K562 (cell line): ENCODE measurements around the gene PIK3R5. TPM values are rescaled to one million over a fixed set of nuclear protein-coding genes. Genes with fewer than 3 reads are reported as not detected.

Source experiments
- ATAC-seq: fragments of 200-7000 bp; cut with Tn5 transposase; 3 replicates; pipeline ENCODE4 v1.9.1; 2020; ENCODE audit warnings: moderate library complexity
- BruUV-seq: library from RNA; stranded (reverse); fragments of 400-500 nt; replicated peaks from 2 replicates; lab custom pipeline; 2021; lab: Mats Ljungman, UMichigan
- CTCF ChIA-PET: fragments of 300-600 bp; formaldehyde crosslinking; extraction: SDS; loops from one replicate; lab custom pipeline; 2021; ENCODE audit warnings: low intra/inter-chr PET ratio; lab: Yijun Ruan, JAX
- POLR2A ChIA-PET: fragments of 300-600, 350-650 bp; sonication (Branson Sonifier 250); formaldehyde crosslinking; extraction: SDS; loops from one replicate; lab custom pipeline; 2021; ENCODE audit warnings: antibody characterized with exemption, inconsistent platforms; lab: Yijun Ruan, JAX
- DNase-seq, 4 experiments: peaks; one replicate each; pipeline versions ENCODE4 v3.0.0 to v3.0.0-alpha.2; 2011 to 2018; ENCODE audit warnings: low spot score in 3 of 4, mixed read lengths in 3 of 4; ENCODE audit errors: extremely low read depth in 1 of 4
- FAIRE-seq: peaks from 2 replicates; lab custom pipeline; 2011; peaks lifted over from hg19 to GRCh38; lab: Jason Lieb, UNC
- H2AFZ ChIP-seq: 2 replicates; pipeline ENCODE4 v1.6.0; 2011; ENCODE audit warnings: low read depth, low read length, control low read depth, inconsistent platforms
- H3K27ac ChIP-seq: fragments of 200-600 bp; 3 replicates; pipeline ENCODE4 v1.8.0; 2011; ENCODE audit warnings: low read depth, mild to moderate bottlenecking, control low read depth, inconsistent platforms, low read length, moderate library complexity, mixed read lengths; ENCODE audit errors: extremely low read depth
- H3K27me3 ChIP-seq, 2 experiments: fragments of 300-600 bp in 1 of 2; 2 replicates in 1 of 2; 3 replicates in 1 of 2; pipeline versions ENCODE4 v1.6.0 to v1.8.0; 2011; ENCODE audit warnings: inconsistent platforms in 2 of 2, low read length in 2 of 2, mild to moderate bottlenecking in 1 of 2, mixed read lengths in 1 of 2, moderate library complexity in 1 of 2; ENCODE audit not compliant: control insufficient read depth in 2 of 2, insufficient read depth in 2 of 2
- H3K36me3 ChIP-seq: fragments of 300-600 bp; 3 replicates; pipeline ENCODE4 v1.8.0; 2011; ENCODE audit warnings: mild to moderate bottlenecking, low read length, inconsistent platforms; ENCODE audit not compliant: control insufficient read depth, insufficient read depth
- H3K4me1 ChIP-seq, 2 experiments: fragments of 200-600 bp in 1 of 2; replicated peaks in 1 of 2; 2 replicates in 1 of 2; 3 replicates in 1 of 2; pipeline versions ENCODE4 v1.5.1 to v1.8.0; 2011; ENCODE audit warnings: inconsistent platforms in 2 of 2, low read length in 2 of 2, mild to moderate bottlenecking in 1 of 2, mixed read lengths in 1 of 2, moderate library complexity in 1 of 2; ENCODE audit not compliant: control insufficient read depth in 2 of 2, insufficient read depth in 2 of 2
- H3K4me2 ChIP-seq: 2 replicates; pipeline ENCODE4 v1.6.1; 2011; ENCODE audit warnings: low read length, control low read depth, inconsistent platforms, mixed read lengths; ENCODE audit not compliant: insufficient read depth
- H3K4me3 ChIP-seq: fragments of 200-600 bp; sonication (generic), shearing (Covaris generic); 2 replicates; pipeline ENCODE4 v1.5.1; 2016; ENCODE audit warnings: control low read depth, inconsistent platforms
- H3K79me2 ChIP-seq: fragments of 200-600 bp; 3 replicates; pipeline ENCODE4 v1.8.0; 2011; ENCODE audit warnings: low read length, inconsistent platforms; ENCODE audit not compliant: control insufficient read depth, insufficient read depth
- H3K9ac ChIP-seq, 2 experiments: 2 replicates each; pipeline versions ENCODE4 v1.6.0 to v1.6.1; 2011; ENCODE audit warnings: low read depth in 2 of 2, low read length in 2 of 2, control low read depth in 1 of 2, inconsistent platforms in 1 of 2, mild to moderate bottlenecking in 1 of 2, mixed read lengths in 1 of 2; ENCODE audit not compliant: insufficient read depth in 1 of 2
- H3K9me1 ChIP-seq: one replicate; pipeline ENCODE4 v1.6.0; 2011; ENCODE audit warnings: inconsistent platforms, mild to moderate bottlenecking, low read length, moderate library complexity; ENCODE audit not compliant: control insufficient read depth, insufficient read depth
- H3K9me3 ChIP-seq: replicated peaks from 2 replicates; pipeline ENCODE4 v1.5.1; 2011; ENCODE audit warnings: low read depth, low read length, inconsistent platforms; ENCODE audit not compliant: control insufficient read depth, insufficient read depth
- H4K20me1 ChIP-seq: replicated peaks from 2 replicates; pipeline ENCODE4 v1.6.1; 2011; ENCODE audit warnings: low read length, inconsistent platforms, mixed read lengths; ENCODE audit not compliant: control insufficient read depth, insufficient read depth
- MYNN ChIP-seq, 2 experiments: sonication (generic); formaldehyde crosslinking in 1 of 2; IDR thresholded peaks; 2 replicates each; pipeline versions ENCODE4 v1.5.0 to v1.6.1; 2016 to 2020; ENCODE audit warnings: antibody characterized with exemption in 1 of 2, missing genetic modification reagents in 1 of 2
- ZBTB43 ChIP-seq: sonication (generic); formaldehyde crosslinking; IDR thresholded peaks from 2 replicates; pipeline ENCODE4 v1.8.0; 2023; ENCODE audit warnings: mild to moderate bottlenecking, missing genetic modification reagents
- ZNF77 ChIP-seq: fragments of 250-450 bp; sonication (Bioruptor Pico); IDR thresholded peaks from 2 replicates; pipeline ENCODE4 v1.5.0; 2020
- WGBS: fragments of 100-300 bp; shearing (Covaris generic); methylation state at CpG from one replicate; pipeline ENCODE4 v1.1.6; 2016; ENCODE audit warnings: low coverage, mixed read lengths; ENCODE audit not compliant: insufficient coverage; ENCODE audit errors: missing lambda C conversion rate; 5-methylcytosine and 5-hydroxymethylcytosine counted together
- in situ Hi-C: fragments of 300-500 bp; cut with MboI; formaldehyde crosslinking; loops from 4 replicates; pipeline ENCODE4 v1.15.0; 2018; ENCODE audit warnings: inconsistent platforms, mixed read lengths
- intact Hi-C: fragments of 100-400 bp; cut with micrococcal nuclease; formaldehyde crosslinking; loops from 2 replicates; pipeline ENCODE4 v1.14.2; 2022
- polyA plus RNA-seq, 8 experiments: library from polyadenylated mRNA; depleted of rRNA in 4 of 8; stranded (reverse) in 5 of 8; unstranded in 3 of 8; fragments of >200 nt; fragmentation: Nextera tagmentation in 2 of 8; fragmentation: Illumina TruSeq in 1 of 8; extraction: Ambion mirVana in 2 of 8; extraction: Trizol in 1 of 8; gene quantifications; 2 replicates each; pipeline versions ENCODE4 v1.2.1 to v1.2.3, GENCODE V29; 2011 to 2014; ENCODE audit warnings: inconsistent platforms in 1 of 8, missing spikeins in 1 of 8
- total RNA-seq, 7 experiments: library from RNA; depleted of rRNA in 6 of 7; stranded (reverse); fragments of >200 nt in 6 of 7; fragmentation: Illumina TruSeq in 2 of 7; extraction: Trizol in 2 of 7; gene quantifications; 2 replicates each; pipeline versions ENCODE4 v1.2.1 to v1.2.3, GENCODE V29; 2011 to 2021; ENCODE audit warnings: low replicate concordance in 1 of 7

The PIK3R5 gene
- total and polyA plus RNA-seq, 9 of the 15 experiments (the other 6 are each of a cell fraction or from before 2014, with no cell fraction given), result 0.01 to 0.38 TPM; not detected in 7

- Histone ChIP-seq H3K27me3 (peaks cover 0 to 8% of the 10 kb centered on the region in 2 experiments; a peak in 3 of 5 replicates), H3K9me3 (no peaks in the 10 kb centered on the region), H3K79me2 (no peaks in the 10 kb centered on the region), H3K9me1 (no peaks in the 10 kb centered on the region), H3K4me3 (no peak overlapping the region), H2AFZ (no peak overlapping the region), H3K4me1 (peaks cover 0 to 7% of the 10 kb centered on the region in 2 experiments; a peak in 2 of 5 replicates), H3K27ac (no peak overlapping the region), H3K9ac (no peak overlapping the region), H3K36me3 (no peaks in the 10 kb centered on the region), H4K20me1 (no peaks in the 10 kb centered on the region), H3K4me2 (no peak overlapping the region)
- DNase-seq (no peak), ATAC-seq (no peak), FAIRE-seq (no peak)
- intact Hi-C loops, result no loop called here
- 12% methylated on average over 16 of the region's 16 CpGs for WGBS
- ChIA-PET POLR2A (interaction anchor here (0.5 kb wide), 1 partner anchor 13 kb away, joined by 4 read pairs; no protein-coding TSS in a partner anchor), CTCF (no interaction called here)
- in situ Hi-C loops, result no loop called here
- TF ChIP-seq ZBTB43 (CRISPR knock-in tag), result peak; percentile 97
- peak; percentile 77; the same call in 1 of the 2 replicates for TF ChIP-seq MYNN (IDR thresholded peaks at IDR 0.05)
- TF ChIP-seq MYNN (CRISPR knock-in tag; IDR thresholded peaks at IDR 0.05), result no peak
- no peak for TF ChIP-seq ZNF77 (CRISPR knock-in tag)
- no TSS peak for BruUV-seq
Measured at GRCh38 chr17:8829036-8829941, 136.2 kb downstream of the PIK3R5 start.

Other genes with a start within 250 kb of the PIK3R5 start
- gene CCDC42, start 220.9 kb downstream of the PIK3R5 start, total RNA-seq (2014; rRNA removed), result not detected in 2 replicates
- not detected in 2 replicates for gene CCDC42, start 220.9 kb downstream of the PIK3R5 start, total RNA-seq (2014; rRNA removed; fragmentation: Illumina TruSeq; extraction: Trizol)
- not detected in 2 replicates for gene CCDC42, start 220.9 kb downstream of the PIK3R5 start, total RNA-seq (2015; rRNA removed; fragmentation: Illumina TruSeq; extraction: Trizol)
- gene CCDC42, start 220.9 kb downstream of the PIK3R5 start, total RNA-seq (2021), result not detected in 2 replicates
- not detected in 2 replicates for gene CCDC42, start 220.9 kb downstream of the PIK3R5 start, polyA plus RNA-seq (2011; rRNA removed)
- not detected in 2 replicates for gene CCDC42, start 220.9 kb downstream of the PIK3R5 start, polyA plus RNA-seq (2014; fragmentation: Illumina TruSeq; extraction: Trizol)
- not detected for gene CCDC42, start 220.9 kb downstream of the PIK3R5 start, polyA plus RNA-seq (2014; fragmentation: Nextera tagmentation; extraction: Ambion mirVana)
- gene CCDC42, start 220.9 kb downstream of the PIK3R5 start, polyA plus RNA-seq (2014; rRNA removed), result not detected in 2 replicates
- gene SPDYE4, start 207.2 kb downstream of the PIK3R5 start, total RNA-seq (2014; rRNA removed), result not detected in 2 replicates
- gene SPDYE4, start 207.2 kb downstream of the PIK3R5 start, total RNA-seq (2014; rRNA removed; fragmentation: Illumina TruSeq; extraction: Trizol), result not detected in 2 replicates
- gene SPDYE4, start 207.2 kb downstream of the PIK3R5 start, total RNA-seq (2015; rRNA removed; fragmentation: Illumina TruSeq; extraction: Trizol), result not detected in 2 replicates
- gene SPDYE4, start 207.2 kb downstream of the PIK3R5 start, total RNA-seq (2021), result not detected in 2 replicates
- not detected in 2 replicates for gene SPDYE4, start 207.2 kb downstream of the PIK3R5 start, polyA plus RNA-seq (2011; rRNA removed)
- gene SPDYE4, start 207.2 kb downstream of the PIK3R5 start, polyA plus RNA-seq (2014; fragmentation: Illumina TruSeq; extraction: Trizol), result not detected in 2 replicates
- gene SPDYE4, start 207.2 kb downstream of the PIK3R5 start, polyA plus RNA-seq (2014; fragmentation: Nextera tagmentation; extraction: Ambion mirVana), result not detected
- not detected in 2 replicates for gene SPDYE4, start 207.2 kb downstream of the PIK3R5 start, polyA plus RNA-seq (2014; rRNA removed)
- gene MFSD6L, start 166.3 kb downstream of the PIK3R5 start, total RNA-seq (2014; rRNA removed), result not detected in 2 replicates
- gene MFSD6L, start 166.3 kb downstream of the PIK3R5 start, total RNA-seq (2014; rRNA removed; fragmentation: Illumina TruSeq; extraction: Trizol), result not detected in 2 replicates
- gene MFSD6L, start 166.3 kb downstream of the PIK3R5 start, total RNA-seq (2015; rRNA removed; fragmentation: Illumina TruSeq; extraction: Trizol), result not detected in 2 replicates
- not detected in 2 replicates for gene MFSD6L, start 166.3 kb downstream of the PIK3R5 start, total RNA-seq (2021)
- gene MFSD6L, start 166.3 kb downstream of the PIK3R5 start, polyA plus RNA-seq (2011; rRNA removed), result not detected in 2 replicates
- not detected in 2 replicates for gene MFSD6L, start 166.3 kb downstream of the PIK3R5 start, polyA plus RNA-seq (2014; fragmentation: Illumina TruSeq; extraction: Trizol)
- gene MFSD6L, start 166.3 kb downstream of the PIK3R5 start, polyA plus RNA-seq (2014; fragmentation: Nextera tagmentation; extraction: Ambion mirVana), result not detected
- gene MFSD6L, start 166.3 kb downstream of the PIK3R5 start, polyA plus RNA-seq (2014; rRNA removed), result not detected in 2 replicates
- not detected in 2 replicates for gene PIK3R6, start 98.0 kb downstream of the PIK3R5 start, total RNA-seq (2014; rRNA removed)
- not detected in 2 replicates for gene PIK3R6, start 98.0 kb downstream of the PIK3R5 start, total RNA-seq (2014; rRNA removed; fragmentation: Illumina TruSeq; extraction: Trizol)
- gene PIK3R6, start 98.0 kb downstream of the PIK3R5 start, total RNA-seq (2015; rRNA removed; fragmentation: Illumina TruSeq; extraction: Trizol), result not detected in 2 replicates
- 0.04 TPM in 1 of 2 replicates, not detected in the other for gene PIK3R6, start 98.0 kb downstream of the PIK3R5 start, total RNA-seq (2021)
- gene PIK3R6, start 98.0 kb downstream of the PIK3R5 start, polyA plus RNA-seq (2011; rRNA removed), result not detected in 2 replicates
- gene PIK3R6, start 98.0 kb downstream of the PIK3R5 start, polyA plus RNA-seq (2014; fragmentation: Illumina TruSeq; extraction: Trizol), result not detected in 2 replicates
- gene PIK3R6, start 98.0 kb downstream of the PIK3R5 start, polyA plus RNA-seq (2014; fragmentation: Nextera tagmentation; extraction: Ambion mirVana), result not detected
- gene PIK3R6, start 98.0 kb downstream of the PIK3R5 start, polyA plus RNA-seq (2014; rRNA removed), result not detected in 2 replicates
- not detected in 2 replicates for gene NTN1, start 55.8 kb upstream of the PIK3R5 start, total RNA-seq (2014; rRNA removed)
- not detected in 2 replicates for gene NTN1, start 55.8 kb upstream of the PIK3R5 start, total RNA-seq (2014; rRNA removed; fragmentation: Illumina TruSeq; extraction: Trizol)
- gene NTN1, start 55.8 kb upstream of the PIK3R5 start, total RNA-seq (2015; rRNA removed; fragmentation: Illumina TruSeq; extraction: Trizol), result not detected in 2 replicates
- 0.02 TPM in 2 replicates for gene NTN1, start 55.8 kb upstream of the PIK3R5 start, total RNA-seq (2021)
- gene NTN1, start 55.8 kb upstream of the PIK3R5 start, polyA plus RNA-seq (2011; rRNA removed), result not detected in 2 replicates
- not detected in 2 replicates for gene NTN1, start 55.8 kb upstream of the PIK3R5 start, polyA plus RNA-seq (2014; fragmentation: Illumina TruSeq; extraction: Trizol)
- gene NTN1, start 55.8 kb upstream of the PIK3R5 start, polyA plus RNA-seq (2014; fragmentation: Nextera tagmentation; extraction: Ambion mirVana), result not detected
- not detected in 2 replicates for gene NTN1, start 55.8 kb upstream of the PIK3R5 start, polyA plus RNA-seq (2014; rRNA removed)